Right ventricle myocardium superior (tissue), 1 donor: ENCODE results near the gene NOXA1. TPM values are rescaled to one million over a fixed set of nuclear protein-coding genes. Genes with fewer than 3 reads are reported as not detected.
A peak's percentile ranks its signal among the peaks of the same experiment; 100 is the strongest.

Source experiments
- ATAC-seq: fragments of 200-7000 bp; cut with Tn5 transposase; one replicate; pipeline ENCODE4 v1.9.1; 2020; ENCODE audit warnings: mild to moderate bottlenecking; ENCODE audit not compliant: poor library complexity
- DNase-seq: peaks from one replicate; pipeline ENCODE4 v3.0.0-alpha.2; 2020
- intact Hi-C: fragments of 100-400 bp; cut with DNase I; formaldehyde crosslinking; loops from one replicate; pipeline ENCODE4 v1.11.2; 2022
- total RNA-seq: library from RNA; stranded (reverse); fragmentation: NEBNext Ultra II Directional; extraction: Animal tissue kit (Norgen Biotek cat#: 25700); gene quantifications from one replicate; pipeline ENCODE4 v1.2.1, GENCODE V29; 2021
- donor health status: DM: no; HTN: yes; CAD: no; lungs with severe emphysema.

The NOXA1 gene
- total RNA-seq, 1 donor from 2014 or later, result 1.7 TPM

GRCh38 chr9:137416006-137416562 is 7.1 kb upstream of the NOXA1 start:
- intact Hi-C loops, result no loop called here
- ATAC-seq, result no peak

DNA sequence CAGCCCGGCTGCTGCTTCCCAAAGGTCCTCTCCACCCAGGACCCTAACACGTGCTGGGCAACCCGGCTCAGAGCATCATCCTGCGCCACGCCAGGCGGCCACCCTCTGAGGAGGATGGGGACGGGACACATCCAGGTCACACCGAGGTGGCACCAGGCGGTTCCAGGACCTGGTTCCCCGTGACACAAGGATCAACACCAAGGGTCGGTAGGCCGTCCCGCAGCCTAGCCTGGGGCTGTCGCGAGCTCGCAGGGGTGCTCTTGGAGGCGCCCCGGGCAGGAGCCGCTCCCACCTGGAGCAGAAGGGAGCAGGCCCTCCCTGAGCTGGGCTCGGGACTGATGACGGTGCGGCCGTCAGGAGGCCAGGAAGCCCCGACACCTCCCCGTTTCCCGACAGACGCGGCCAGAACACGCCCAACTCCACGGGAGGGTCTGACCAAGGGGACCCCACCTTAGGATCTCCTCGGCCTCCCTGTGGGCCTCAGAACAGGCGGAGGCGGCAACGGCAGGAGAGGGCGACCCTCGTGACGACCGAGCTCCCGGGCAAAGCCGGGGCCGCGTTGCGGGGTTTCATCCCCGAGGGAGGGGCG is 6.5 kb upstream of the NOXA1 start:
- ATAC-seq (no peak), DNase-seq (peak; percentile 34)
- intact Hi-C loops, result no loop called here

More at GRCh38 chr9:137416006-137416562, 7.1 kb upstream of the NOXA1 start:
- peak; percentile 32 for DNase-seq

DNA sequence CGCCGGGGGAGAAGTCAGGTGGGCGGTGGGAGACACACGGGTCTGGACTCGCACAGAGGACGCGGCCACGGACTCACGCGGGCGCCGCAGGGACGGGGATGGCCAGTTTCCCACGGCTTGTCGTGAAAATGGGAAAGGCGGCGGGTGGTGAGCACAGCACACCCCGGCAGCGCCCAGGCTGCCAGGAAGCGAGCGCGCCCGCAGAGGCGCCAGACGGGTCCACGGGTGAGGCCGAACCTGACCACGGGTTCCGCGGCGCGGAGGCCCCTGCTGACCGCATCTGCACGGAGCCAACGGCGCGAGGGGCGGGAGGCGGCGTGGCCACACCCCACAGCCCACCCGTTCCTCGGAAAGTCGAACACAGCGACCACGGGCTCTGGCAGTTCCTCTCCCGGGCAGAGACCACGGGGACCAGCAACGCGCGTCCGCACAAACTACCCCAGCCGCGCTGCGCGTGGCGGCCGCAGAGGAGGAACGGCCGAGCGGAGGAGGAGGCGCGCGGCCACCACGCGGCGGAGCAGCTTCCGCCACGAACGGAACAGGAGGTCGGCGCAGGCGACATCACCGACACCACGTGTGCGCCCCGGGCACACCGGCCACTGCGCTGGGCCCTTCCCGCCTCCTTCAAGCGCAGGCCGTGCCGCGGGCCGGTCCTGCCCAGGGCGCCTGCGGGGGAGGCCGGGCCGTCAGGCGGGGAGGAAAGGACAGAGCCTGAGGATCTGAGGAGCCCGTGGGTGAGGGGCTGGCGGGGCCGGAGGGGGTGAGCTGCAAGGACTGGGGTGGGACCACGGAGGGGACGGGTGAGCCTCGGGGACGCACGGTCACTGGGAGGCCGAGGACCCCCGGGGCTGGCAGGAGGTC is 5.8 kb upstream of the NOXA1 start:
- intact Hi-C loops, result no loop called here
- ATAC-seq, result peak; percentile 39
- peak; percentile 49 for DNase-seq

DNA sequence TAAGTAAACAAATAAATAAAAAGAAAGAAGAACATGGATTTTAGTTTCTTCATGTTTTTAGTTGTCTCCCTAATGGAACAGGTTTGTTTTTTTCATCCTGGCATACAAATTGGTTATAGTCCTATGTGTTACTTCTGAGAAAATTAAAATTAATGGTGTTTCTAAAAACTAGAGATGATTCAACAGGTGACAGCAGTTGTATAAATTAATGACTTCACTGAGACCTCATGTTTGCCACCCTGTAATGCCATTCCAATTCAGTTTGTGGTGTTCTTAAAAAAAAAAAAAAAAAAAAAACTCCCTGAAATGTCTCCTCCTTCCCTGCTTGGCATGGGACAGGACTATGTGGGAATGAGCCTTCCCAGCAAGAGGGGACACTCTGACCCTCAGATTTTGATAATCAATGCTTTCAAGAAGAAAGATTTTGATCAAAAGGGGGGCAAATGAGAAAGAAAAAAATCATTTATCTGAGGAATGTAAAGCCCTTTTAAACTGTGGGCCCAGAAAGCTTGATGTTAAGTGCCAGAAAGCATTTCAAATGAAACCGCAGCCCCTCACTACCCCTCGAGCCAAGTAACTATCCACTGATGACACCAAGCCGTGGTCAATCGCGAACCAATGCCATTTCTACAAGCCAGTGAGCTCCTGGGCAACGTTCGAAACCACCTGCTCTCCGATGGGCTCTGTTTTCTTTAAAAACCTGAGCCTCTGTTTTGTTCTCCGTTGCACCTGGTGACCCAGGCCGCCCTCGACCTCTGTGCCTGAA is 1.2 kb upstream of the NOXA1 start:
- intact Hi-C loops, result no loop called here
- no peak for ATAC-seq
- no peak for DNase-seq

DNA sequence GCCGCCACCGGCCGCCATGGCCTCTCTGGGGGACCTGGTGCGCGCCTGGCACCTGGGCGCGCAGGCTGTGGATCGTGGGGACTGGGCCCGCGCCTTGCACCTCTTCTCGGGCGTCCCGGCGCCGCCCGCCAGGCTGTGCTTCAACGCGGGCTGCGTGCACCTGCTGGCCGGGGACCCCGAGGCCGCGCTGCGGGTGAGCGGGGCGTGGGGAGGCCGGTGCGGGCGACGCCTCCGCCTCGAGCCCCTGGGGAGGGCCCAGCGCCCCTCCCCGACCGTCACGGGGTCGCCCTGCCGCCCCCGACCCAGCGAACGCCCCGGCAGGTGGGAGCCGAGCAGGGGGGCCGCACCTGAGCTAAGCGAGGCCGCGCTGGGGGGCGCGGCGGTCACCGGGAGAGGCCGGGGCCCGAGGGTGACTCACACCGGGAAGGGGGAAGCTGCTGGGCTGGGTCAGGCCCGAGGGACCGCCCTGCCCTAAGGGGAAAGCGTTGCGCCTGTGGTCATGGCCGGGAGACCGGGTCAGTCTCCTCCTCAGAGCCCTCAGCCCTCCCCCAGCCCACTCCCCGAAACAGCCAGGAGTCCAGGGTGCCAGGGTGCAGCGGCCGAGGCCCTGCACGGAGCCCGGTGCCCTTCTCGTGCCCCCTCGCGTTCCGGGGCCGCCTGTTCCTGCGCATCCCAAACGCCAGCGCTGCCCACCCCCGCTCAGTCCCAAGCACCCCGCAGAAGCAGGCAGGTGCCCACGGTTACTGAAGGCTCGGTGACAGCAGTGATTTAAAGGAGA is 510 bp downstream of the NOXA1 start:
- ATAC-seq, result peak; percentile 8
- intact Hi-C loops, result no loop called here
- DNase-seq, result peak; percentile 50

- DNase-seq (peak; percentile 35), ATAC-seq (no peak)
- intact Hi-C loops, result no loop called here
These were observed 3.0 kb downstream of the NOXA1 start for GRCh38 chr9:137426018-137426681.

- ATAC-seq (no peak), DNase-seq (peak; percentile 28)
- intact Hi-C loops, result no loop called here
These were observed 4.5 kb downstream of the NOXA1 start for GRCh38 chr9:137427454-137428310.

DNA sequence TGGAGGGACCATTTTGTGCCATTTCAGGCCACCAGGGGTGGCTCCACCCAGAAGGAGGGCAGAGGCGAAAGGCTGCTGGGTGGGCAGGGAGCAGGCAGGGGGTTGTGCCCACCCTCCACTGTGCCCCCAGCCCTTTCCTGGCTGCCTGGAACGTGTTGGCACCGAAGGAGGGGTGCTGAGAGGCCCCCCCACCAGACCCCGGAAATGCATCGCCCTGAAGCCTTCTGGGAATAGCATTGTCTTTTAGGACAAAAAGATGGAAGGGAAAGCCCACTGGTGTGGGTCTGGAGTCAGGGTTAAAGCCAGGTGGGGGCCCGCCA is 5.1 kb downstream of the NOXA1 start:
- no peak for DNase-seq
- intact Hi-C loops, result no loop called here
- ATAC-seq, result no peak

DNA sequence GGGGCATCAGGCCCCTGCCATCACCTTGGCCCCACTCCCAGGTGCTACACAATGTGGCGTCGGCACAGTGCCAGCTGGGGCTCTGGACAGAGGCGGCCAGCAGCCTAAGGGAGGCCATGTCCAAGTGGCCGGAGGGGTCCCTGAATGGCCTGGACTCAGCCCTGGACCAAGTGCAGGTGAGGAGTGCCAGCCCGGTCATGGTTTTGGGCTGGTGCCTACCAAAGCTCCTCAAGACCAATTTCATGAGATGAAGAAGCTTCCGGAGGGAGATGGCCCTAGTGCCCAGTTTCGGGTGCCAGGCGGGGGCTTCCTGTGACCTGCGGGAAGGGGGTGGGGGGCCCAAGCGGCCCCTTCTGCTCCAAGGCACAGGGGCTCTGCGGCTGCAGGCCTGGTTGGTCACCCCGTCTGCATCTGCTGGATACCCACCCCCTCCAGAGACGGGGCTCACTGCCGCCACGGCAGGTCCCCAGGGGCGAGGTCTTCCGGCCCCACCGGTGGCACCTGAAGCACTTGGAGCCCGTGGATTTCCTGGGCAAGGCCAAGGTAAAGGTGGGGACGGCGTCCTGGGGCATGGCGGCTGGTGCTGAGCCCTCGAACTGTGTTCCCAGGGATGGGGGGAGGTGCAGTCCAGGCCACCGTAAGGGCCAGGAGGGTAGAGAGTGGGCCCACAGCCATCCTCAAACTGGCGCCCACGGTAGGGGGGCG is 5.8 kb downstream of the NOXA1 start:
- intact Hi-C loops, result no loop called here
- ATAC-seq (no peak), DNase-seq (peak; percentile 41)

- ATAC-seq (no peak), DNase-seq (peak; percentile 20)
- intact Hi-C loops, result no loop called here
These were observed 6.3 kb downstream of the NOXA1 start for GRCh38 chr9:137429546-137429890.

GRCh38 chr9:137429974-137430722 is 7.0 kb downstream of the NOXA1 start:
- no peak for ATAC-seq
- DNase-seq, result peak; percentile 42
- intact Hi-C loops, result no loop called here

GRCh38 chr9:137430723-137431415 is 7.7 kb downstream of the NOXA1 start:
- DNase-seq, result peak; percentile 27
- intact Hi-C loops, result no loop called here
- ATAC-seq, result no peak

DNA sequence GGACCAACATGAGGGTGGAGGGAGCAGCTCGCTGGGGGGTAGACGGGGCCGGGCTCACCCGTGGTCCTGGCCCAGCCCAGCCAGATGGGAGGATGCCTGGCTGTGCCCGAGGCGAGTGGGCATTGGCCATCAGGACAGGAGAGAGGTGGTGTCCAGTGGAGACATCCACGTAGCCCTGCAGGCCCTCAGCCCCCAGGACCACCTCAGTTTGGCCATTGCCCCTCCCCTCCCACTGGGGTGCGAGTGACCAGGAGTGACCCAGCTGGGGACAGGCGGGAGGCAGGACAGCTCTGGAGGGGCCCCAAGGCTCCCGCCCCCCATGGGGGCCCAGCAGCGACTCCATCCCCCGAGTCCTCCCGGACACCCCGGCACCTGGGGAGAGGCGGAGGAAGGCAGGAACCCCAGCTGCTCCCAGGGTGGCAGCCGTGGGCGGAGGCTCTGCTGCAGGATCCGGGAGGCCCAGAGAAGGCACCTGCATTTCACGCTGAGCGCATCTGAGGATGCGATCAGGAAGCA is 8.3 kb downstream of the NOXA1 start:
- intact Hi-C loops, result no loop called here
- DNase-seq (peak; percentile 31), ATAC-seq (no peak)

- ATAC-seq (no peak), DNase-seq (peak; percentile 28)
- intact Hi-C loops, result no loop called here
These were observed 9.6 kb downstream of the NOXA1 start for GRCh38 chr9:137432687-137433348.

DNA sequence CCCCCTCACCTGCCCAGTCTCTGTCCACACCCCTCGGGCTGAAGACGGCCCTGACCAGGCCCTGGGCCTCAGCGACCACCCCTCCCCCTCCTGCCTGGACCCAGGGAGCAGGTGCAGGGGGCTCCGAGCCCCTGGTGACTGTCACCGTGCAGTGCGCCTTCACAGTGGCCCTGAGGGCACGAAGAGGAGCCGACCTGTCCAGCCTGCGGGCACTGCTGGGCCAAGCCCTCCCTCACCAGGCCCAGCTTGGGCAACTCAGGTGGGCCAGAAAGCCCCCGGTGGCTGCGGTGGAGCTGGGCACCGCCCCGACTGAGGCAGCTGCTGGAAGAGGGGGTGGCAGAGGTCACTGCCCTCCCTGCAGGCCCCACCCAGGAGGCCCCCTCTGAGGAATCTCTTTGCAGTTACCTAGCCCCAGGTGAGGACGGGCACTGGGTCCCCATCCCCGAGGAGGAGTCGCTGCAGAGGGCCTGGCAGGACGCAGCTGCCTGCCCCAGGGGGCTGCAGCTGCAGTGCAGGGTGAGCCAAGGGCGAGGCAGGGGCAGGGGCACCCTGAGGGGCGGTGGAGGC is 10.2 kb downstream of the NOXA1 start:
- no peak for ATAC-seq
- intact Hi-C loops, result no loop called here
- DNase-seq, result peak; percentile 27
